ENCODE data around the gene PRELID1. TPM values are rescaled to one million over a fixed set of nuclear protein-coding genes. Genes with fewer than 3 reads are reported as not detected.

The PRELID1 gene
- total RNA-seq, 1 experiment from 2014 or later = 194 TPM

- no peak for TF ChIP-seq CTCF (conservative IDR thresholded peaks at IDR 0.05; ENCODE audit: low read depth, low read length)
- no peak for TF ChIP-seq EZH2 (IDR thresholded peaks at IDR 0.05; ENCODE audit: borderline replicate concordance, low read depth, low read length, poor library complexity, severe bottlenecking)
- Histone ChIP-seq H3K4me3 (ENCODE audit: low read depth, low read length, poor library complexity, severe bottlenecking) (no peak overlapping the region), H3K4me1 (ENCODE audit: insufficient read depth, low read length, poor library complexity, severe bottlenecking) (no peaks in the 10 kb centered on the region), H3K9me3 (ENCODE audit: low read depth, low read length, poor library complexity, severe bottlenecking) (no peaks in the 10 kb centered on the region), H3K27me3 (replicated peaks; ENCODE audit: insufficient read depth, low read depth, low read length, poor library complexity) (no peaks in the 10 kb centered on the region), H3K36me3 (ENCODE audit: insufficient read depth, low read length, poor library complexity, severe bottlenecking) (peaks cover 31% of the 10 kb centered on the region), H3K27ac (ENCODE audit: low read depth, low read length, poor library complexity, severe bottlenecking) (no peak overlapping the region)
- CTCF ChIA-PET = interaction anchor here (0.6 kb wide), 1 partner anchor 49 kb away, joined by 4 read pairs; no protein-coding TSS in a partner anchor
- intact Hi-C loops (cut with micrococcal nuclease; ENCODE audit: unreplicated experiment) = no loop called here
- no peak for DNase-seq (ENCODE audit: low spot score)
- POLR2A ChIA-PET (ENCODE audit: low non-redundant PET) = no interaction called here
- no TSS peak for BruUV-seq (replicated peaks)
Observed at GRCh38 chr5:177260961-177261360, 42.6 kb upstream of the PRELID1 start.

- DNase-seq (ENCODE audit: low spot score) = no peak
- Histone ChIP-seq H3K36me3 (ENCODE audit: insufficient read depth, low read length, poor library complexity, severe bottlenecking) (peaks cover 30% of the 10 kb centered on the region), H3K4me3 (ENCODE audit: low read depth, low read length, poor library complexity, severe bottlenecking) (no peak overlapping the region), H3K27me3 (replicated peaks; ENCODE audit: insufficient read depth, low read depth, low read length, poor library complexity) (no peaks in the 10 kb centered on the region), H3K27ac (ENCODE audit: low read depth, low read length, poor library complexity, severe bottlenecking) (no peak overlapping the region), H3K4me1 (ENCODE audit: insufficient read depth, low read length, poor library complexity, severe bottlenecking) (no peaks in the 10 kb centered on the region), H3K9me3 (ENCODE audit: low read depth, low read length, poor library complexity, severe bottlenecking) (no peaks in the 10 kb centered on the region)
- ChIA-PET CTCF (no interaction called here), POLR2A (ENCODE audit: low non-redundant PET) (no interaction called here)
- intact Hi-C loops (cut with micrococcal nuclease; ENCODE audit: unreplicated experiment) = no loop called here
- no peak for TF ChIP-seq EZH2 (IDR thresholded peaks at IDR 0.05; ENCODE audit: borderline replicate concordance, low read depth, low read length, poor library complexity, severe bottlenecking)
- TF ChIP-seq CTCF (conservative IDR thresholded peaks at IDR 0.05; ENCODE audit: low read depth, low read length) = no peak
- BruUV-seq (replicated peaks) = no TSS peak
Observed at GRCh38 chr5:177261510-177261909, 42.1 kb upstream of the PRELID1 start.

- Histone ChIP-seq H3K27me3 (replicated peaks; ENCODE audit: insufficient read depth, low read depth, low read length, poor library complexity) (no peaks in the 10 kb centered on the region), H3K9me3 (ENCODE audit: low read depth, low read length, poor library complexity, severe bottlenecking) (no peaks in the 10 kb centered on the region), H3K27ac (ENCODE audit: low read depth, low read length, poor library complexity, severe bottlenecking) (no peak overlapping the region), H3K36me3 (ENCODE audit: insufficient read depth, low read length, poor library complexity, severe bottlenecking) (peaks cover 33% of the 10 kb centered on the region), H3K4me3 (ENCODE audit: low read depth, low read length, poor library complexity, severe bottlenecking) (no peak overlapping the region), H3K4me1 (ENCODE audit: insufficient read depth, low read length, poor library complexity, severe bottlenecking) (no peaks in the 10 kb centered on the region)
- intact Hi-C loops (cut with micrococcal nuclease; ENCODE audit: unreplicated experiment) = no loop called here
- TF ChIP-seq CTCF (conservative IDR thresholded peaks at IDR 0.05; ENCODE audit: low read depth, low read length) (no peak), EZH2 (IDR thresholded peaks at IDR 0.05; ENCODE audit: borderline replicate concordance, low read depth, low read length, poor library complexity, severe bottlenecking) (no peak)
- ChIA-PET POLR2A (ENCODE audit: low non-redundant PET) (no interaction called here), CTCF (no interaction called here)
- DNase-seq (ENCODE audit: low spot score) = no peak
- BruUV-seq (replicated peaks) = no TSS peak
Observed at GRCh38 chr5:177264178-177264577, 39.4 kb upstream of the PRELID1 start.
